BLaER1 (cell line): Measurements from ENCODE around the gene NMD3.

Source experiments
- H3K27ac ChIP-seq: shearing (Covaris generic); formaldehyde crosslinking; 2 replicates; pipeline ENCODE4 v1.8.1; 2022
- H3K27me3 ChIP-seq: shearing (Covaris generic); formaldehyde crosslinking; 2 replicates; pipeline ENCODE4 v1.8.1; 2022
- H3K36me3 ChIP-seq: shearing (Covaris generic); formaldehyde crosslinking; 2 replicates; pipeline ENCODE4 v1.8.1; 2022
- H3K4me1 ChIP-seq: shearing (Covaris generic); formaldehyde crosslinking; 2 replicates; pipeline ENCODE4 v1.8.1; 2022
- H3K4me2 ChIP-seq: shearing (Covaris generic); formaldehyde crosslinking; 2 replicates; pipeline ENCODE4 v1.8.1; 2022
- H3K4me3 ChIP-seq: shearing (Covaris generic); formaldehyde crosslinking; 2 replicates; pipeline ENCODE4 v1.8.1; 2022
- H3K9ac ChIP-seq: shearing (Covaris generic); formaldehyde crosslinking; 2 replicates; pipeline ENCODE4 v1.8.1; 2022
- H3K9me3 ChIP-seq: shearing (Covaris generic); formaldehyde crosslinking; 2 replicates; pipeline ENCODE4 v1.8.1; 2022
- H4K20me1 ChIP-seq: shearing (Covaris generic); formaldehyde crosslinking; 2 replicates; pipeline ENCODE4 v1.8.1; 2022
- Cebpa-rat ChIP-seq: shearing (Covaris generic); IDR thresholded peaks from 2 replicates; pipeline ENCODE4 v1.8.1; 2022

Gene NMD3

GRCh38 chr3:161203485-161204098 is 17.5 kb upstream of the NMD3 start:
- Histone ChIP-seq H4K20me1 (no peaks in the 10 kb centered on the region), H3K4me3 (no peak overlapping the region), H3K27me3 (no peaks in the 10 kb centered on the region), H3K4me2 (no peak overlapping the region), H3K4me1 (no peaks in the 10 kb centered on the region), H3K9me3 (no peaks in the 10 kb centered on the region), H3K27ac (no peak overlapping the region), H3K9ac (no peak overlapping the region), H3K36me3 (no peaks in the 10 kb centered on the region)
- TF ChIP-seq Cebpa-rat = no peak

DNA sequence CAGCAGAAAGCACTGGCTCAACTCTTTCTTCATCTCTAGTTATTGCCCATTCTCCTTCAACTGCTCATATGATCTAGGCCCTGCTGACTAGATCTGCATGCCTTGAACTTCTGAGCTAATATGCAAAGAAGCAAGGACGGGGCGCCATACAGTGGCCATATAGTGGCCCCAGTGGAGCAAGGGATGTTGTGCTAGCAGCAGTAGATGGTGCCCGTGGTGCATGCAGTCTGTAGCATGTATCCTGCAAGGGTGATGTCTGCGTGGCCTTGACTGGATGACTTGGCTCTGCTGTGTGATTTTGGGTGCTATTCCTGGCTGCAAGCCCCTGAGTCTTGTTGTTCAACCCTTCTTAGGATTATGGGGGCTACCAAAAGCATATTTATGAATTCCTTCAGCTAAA is 12.2 kb upstream of the NMD3 start:
- Histone ChIP-seq H3K4me1 (no peaks in the 10 kb centered on the region), H3K9ac (no peak overlapping the region), H3K27ac (no peak overlapping the region), H3K27me3 (no peaks in the 10 kb centered on the region), H3K4me2 (no peak overlapping the region), H3K36me3 (no peaks in the 10 kb centered on the region), H4K20me1 (no peaks in the 10 kb centered on the region), H3K9me3 (no peaks in the 10 kb centered on the region), H3K4me3 (no peak overlapping the region)
- no peak for TF ChIP-seq Cebpa-rat

DNA sequence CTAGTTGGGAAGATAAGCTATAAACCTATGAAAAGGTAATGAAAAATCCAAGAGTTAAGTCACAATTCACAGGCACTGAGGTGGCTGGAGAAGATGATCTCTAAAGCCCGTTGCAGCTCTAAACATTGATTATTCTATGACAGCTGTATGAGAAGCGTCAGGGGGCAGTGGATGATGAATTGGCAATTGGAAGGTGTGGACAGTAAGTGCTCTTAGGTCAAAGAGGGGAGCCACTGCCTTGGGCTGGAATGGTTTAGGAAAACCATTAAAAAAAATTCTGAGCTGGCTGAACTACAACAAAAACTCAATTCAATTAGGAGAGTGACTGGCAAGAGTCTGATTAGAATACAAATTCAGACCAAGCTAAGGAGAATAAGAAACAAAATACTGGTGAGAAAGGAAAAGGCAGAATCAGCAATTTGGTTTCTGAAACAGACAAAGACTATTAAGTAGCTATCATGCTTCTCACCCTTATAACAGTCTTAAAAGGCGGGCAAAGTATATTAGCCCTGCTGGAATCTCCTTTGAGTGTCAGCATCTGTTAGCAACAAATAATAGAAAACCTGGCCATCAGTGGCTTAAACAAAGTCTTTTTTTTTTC is 8.8 kb upstream of the NMD3 start:
- H3K4me3 ChIP-seq = no peak overlapping the region
- no peak for TF ChIP-seq Cebpa-rat

GRCh38 chr3:161212906-161213305 is 8.2 kb upstream of the NMD3 start:
- H3K4me2 ChIP-seq = no peak overlapping the region
- H3K9ac ChIP-seq = no peak overlapping the region
- H3K4me3 ChIP-seq = no peak overlapping the region
- no peaks in the 10 kb centered on the region for H3K27me3 ChIP-seq
- no peaks in the 10 kb centered on the region for H3K9me3 ChIP-seq
- no peaks in the 10 kb centered on the region for H4K20me1 ChIP-seq
- H3K4me1 ChIP-seq = no peaks in the 10 kb centered on the region
- TF ChIP-seq Cebpa-rat = no peak
- no peak overlapping the region for H3K27ac ChIP-seq
- no peaks in the 10 kb centered on the region for H3K36me3 ChIP-seq

More for the DNA sequence above, 8.8 kb upstream of the NMD3 start:
- no peaks in the 10 kb centered on the region for H3K27me3 ChIP-seq
- no peaks in the 10 kb centered on the region for H4K20me1 ChIP-seq
- no peak overlapping the region for H3K4me2 ChIP-seq
- H3K36me3 ChIP-seq = no peaks in the 10 kb centered on the region
- H3K27ac ChIP-seq = no peak overlapping the region
- no peaks in the 10 kb centered on the region for H3K9me3 ChIP-seq
- H3K4me1 ChIP-seq = no peaks in the 10 kb centered on the region
- H3K9ac ChIP-seq = no peak overlapping the region

GRCh38 chr3:161213644-161214043 is 7.5 kb upstream of the NMD3 start:
- no peaks in the 10 kb centered on the region for H4K20me1 ChIP-seq
- H3K27ac ChIP-seq = no peak overlapping the region
- no peaks in the 10 kb centered on the region for H3K9me3 ChIP-seq
- no peaks in the 10 kb centered on the region for H3K36me3 ChIP-seq
- no peak overlapping the region for H3K9ac ChIP-seq
- H3K4me2 ChIP-seq = no peak overlapping the region
- H3K4me3 ChIP-seq = no peak overlapping the region
- H3K27me3 ChIP-seq = no peaks in the 10 kb centered on the region
- no peak for TF ChIP-seq Cebpa-rat
- H3K4me1 ChIP-seq = no peaks in the 10 kb centered on the region

- 0 out of 2 replicates have a peak, but pooled peaks cover under 1% of the 10 kb centered on the region for H3K4me1 ChIP-seq
- no peak for TF ChIP-seq Cebpa-rat
- no peak overlapping the region for H3K4me2 ChIP-seq
Observed at GRCh38 chr3:161215185-161215584, 5.9 kb upstream of the NMD3 start.

DNA sequence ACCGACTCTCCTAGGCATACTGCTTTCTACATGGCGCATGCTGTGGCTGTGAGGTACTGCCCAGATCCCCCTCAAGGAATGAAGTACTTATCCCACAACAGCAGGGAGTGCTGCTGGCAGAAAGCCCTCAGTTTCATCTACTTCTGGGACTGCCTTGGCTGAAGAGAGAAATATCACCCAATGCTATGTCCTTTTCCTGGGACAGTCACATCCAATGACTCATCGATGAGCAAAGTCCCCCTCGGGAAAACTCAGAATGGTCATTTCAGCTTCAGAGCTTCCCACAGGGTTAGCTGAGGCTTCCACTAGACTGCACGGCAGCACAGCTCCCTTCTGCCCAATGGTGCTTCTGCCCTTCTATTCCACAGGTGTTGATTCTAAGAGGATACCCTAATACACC is 3.6 kb upstream of the NMD3 start:
- Histone ChIP-seq H3K4me2 (no peak overlapping the region), H3K36me3 (no peaks in the 10 kb centered on the region)
- no peak for TF ChIP-seq Cebpa-rat

More at GRCh38 chr3:161215185-161215584, 5.9 kb upstream of the NMD3 start:
- Histone ChIP-seq H3K4me3 (no peak overlapping the region), H3K9me3 (no peaks in the 10 kb centered on the region), H3K27me3 (no peaks in the 10 kb centered on the region), H3K27ac (no peak overlapping the region), H3K9ac (no peak overlapping the region), H4K20me1 (no peaks in the 10 kb centered on the region), H3K36me3 (no peaks in the 10 kb centered on the region)

DNA sequence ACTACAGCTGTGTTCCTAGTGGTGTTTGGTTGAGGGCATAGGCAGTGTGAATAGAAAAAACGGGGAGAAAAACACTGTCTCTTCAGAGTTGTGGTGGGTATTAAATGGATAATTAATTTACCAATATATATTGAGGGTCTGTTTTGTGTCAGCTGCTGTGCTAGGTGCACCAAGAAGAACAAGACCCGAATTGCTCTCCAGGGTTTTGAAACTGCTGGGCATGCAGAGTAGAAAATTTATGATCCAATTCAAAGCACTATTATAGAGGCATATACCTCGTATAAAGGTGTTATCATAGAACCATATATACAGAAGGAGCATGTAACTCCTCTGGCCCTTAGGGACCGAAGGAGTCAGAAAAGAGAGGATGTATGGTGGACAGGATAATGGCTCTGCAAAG is 1.6 kb upstream of the NMD3 start:
- Histone ChIP-seq H3K27me3 (no peaks in the 10 kb centered on the region), H3K27ac (no peak overlapping the region), H3K4me1 (peaks cover 32% of the 10 kb centered on the region), H3K4me2 (no peak overlapping the region), H3K4me3 (no peak overlapping the region), H3K9ac (no peak overlapping the region), H3K9me3 (no peaks in the 10 kb centered on the region), H4K20me1 (peaks cover 24% of the 10 kb centered on the region), H3K36me3 (peaks cover 4% of the 10 kb centered on the region; the same call in 1 of the 2 replicates)
- no peak for TF ChIP-seq Cebpa-rat

More for the DNA sequence above, 3.6 kb upstream of the NMD3 start:
- Histone ChIP-seq H4K20me1 (peaks cover 4% of the 10 kb centered on the region; the same call in 1 of the 2 replicates), H3K9ac (no peak overlapping the region), H3K27me3 (no peaks in the 10 kb centered on the region), H3K9me3 (no peaks in the 10 kb centered on the region), H3K4me1 (peaks cover 12% of the 10 kb centered on the region), H3K4me3 (no peak overlapping the region), H3K27ac (no peak overlapping the region)

GRCh38 chr3:161221806-161222600 is 892 bp downstream of the NMD3 start:
- H3K4me2 ChIP-seq = peak overlapping the region; percentile 77
- peak overlapping the region; percentile 95 for H3K27ac ChIP-seq
- H3K27me3 ChIP-seq = no peaks in the 10 kb centered on the region
- peaks cover 37% of the 10 kb centered on the region for H3K4me1 ChIP-seq
- peaks cover 42% of the 10 kb centered on the region for H4K20me1 ChIP-seq
- H3K9me3 ChIP-seq = no peaks in the 10 kb centered on the region
- TF ChIP-seq Cebpa-rat = no peak
- peak overlapping the region; percentile 97 for H3K4me3 ChIP-seq
- peaks cover 25% of the 10 kb centered on the region for H3K36me3 ChIP-seq
- peak overlapping the region; percentile 97 for H3K9ac ChIP-seq

DNA sequence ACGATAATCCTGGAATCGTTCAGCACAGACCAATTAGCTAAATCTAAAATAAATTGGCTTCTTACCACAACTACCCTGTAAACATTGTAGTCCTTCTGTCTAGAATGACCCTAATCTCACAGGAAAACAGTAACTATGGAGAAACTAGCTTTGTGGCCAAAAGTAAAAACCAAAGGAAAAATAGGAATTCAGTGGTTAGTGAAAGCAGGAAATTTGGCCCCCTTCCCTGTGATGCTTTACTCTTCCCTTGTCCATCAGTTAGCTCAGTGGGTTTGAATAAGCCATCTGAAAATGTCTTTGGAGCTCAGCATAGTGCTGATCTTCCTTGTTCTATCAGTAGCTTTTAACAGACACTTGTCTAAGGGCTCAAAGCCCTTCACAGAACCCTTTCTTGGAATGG is 1.6 kb downstream of the NMD3 start:
- peak overlapping the region; percentile 97 for H3K4me3 ChIP-seq
- no peak overlapping the region for H3K27ac ChIP-seq
- TF ChIP-seq Cebpa-rat = no peak
- H3K9ac ChIP-seq = peak overlapping the region; percentile 97; the same call in 1 of the 2 replicates
- H3K4me1 ChIP-seq = peaks cover 37% of the 10 kb centered on the region
- peak overlapping the region; percentile 77 for H3K4me2 ChIP-seq
- no peaks in the 10 kb centered on the region for H3K27me3 ChIP-seq
- peaks cover 31% of the 10 kb centered on the region for H3K36me3 ChIP-seq
- H3K9me3 ChIP-seq = no peaks in the 10 kb centered on the region
- peaks cover 42% of the 10 kb centered on the region for H4K20me1 ChIP-seq
